ENCODE measurements around the gene ABHD17B. TPM values are rescaled to one million over a fixed set of nuclear protein-coding genes. Genes with fewer than 3 reads are reported as not detected.

The ABHD17B gene
- total RNA-seq, 6 experiments from 2014 or later: 8.4 to 13.1 (median 10.3) TPM

GRCh38 chr9:71895955-71896354, 15.0 kb downstream of the ABHD17B start:
- peaks cover 0 to 20% (median 5%) of the 10 kb centered on the region in 4 donors for H3K4me1 ChIP-seq
- ATAC-seq (no peak), DNase-seq (no peak)
- no peaks in the 10 kb centered on the region for H3K9me3 ChIP-seq
- TF ChIP-seq POLR2A (IDR thresholded peaks at IDR 0.05): no peak
- TF ChIP-seq CTCF (IDR thresholded peaks at IDR 0.05): no peak
- intact Hi-C loops (cut with DNase I): no loop called here
- H3K36me3 ChIP-seq: no peaks in the 10 kb centered on the region
- no peak overlapping the region for H3K27ac ChIP-seq
- no peak overlapping the region for H3K4me3 ChIP-seq
- no peaks in the 10 kb centered on the region for H3K27me3 ChIP-seq

- TF ChIP-seq CTCF (IDR thresholded peaks at IDR 0.05) (no peak), POLR2A (IDR thresholded peaks at IDR 0.05) (no peak)
- ATAC-seq: peak in 2 of 4 donors; percentile 33 to 51
- no peak overlapping the region for H3K27ac ChIP-seq
- DNase-seq: no peak
- H3K27me3 ChIP-seq: no peaks in the 10 kb centered on the region
- H3K4me1 ChIP-seq: peaks cover 0 to 25% (median 5%) of the 10 kb centered on the region in 4 donors
- H3K4me3 ChIP-seq: no peak overlapping the region
- intact Hi-C loops (cut with DNase I): no loop called here
- H3K9me3 ChIP-seq: no peaks in the 10 kb centered on the region
- H3K36me3 ChIP-seq: no peaks in the 10 kb centered on the region
These were observed 15.9 kb downstream of the ABHD17B start for GRCh38 chr9:71895117-71895516.

GRCh38 chr9:71891557-71892189, 19.3 kb downstream of the ABHD17B start:
- intact Hi-C loops (cut with DNase I): no loop called here
- TF ChIP-seq CTCF (IDR thresholded peaks at IDR 0.05) (no peak), POLR2A (IDR thresholded peaks at IDR 0.05) (no peak)
- DNase-seq: no peak
- H3K36me3 ChIP-seq: no peaks in the 10 kb centered on the region
- no peak overlapping the region for H3K27ac ChIP-seq
- ATAC-seq: peak in 3 of 4 donors; percentile 30 to 51 (median 31)
- no peaks in the 10 kb centered on the region for H3K27me3 ChIP-seq
- 43% methylated on average over 4 of the region's 4 CpGs for WGBS (ENCODE audit: insufficient coverage, low coverage, low lambda C conversion rate, missing lambda C conversion rate)
- H3K4me3 ChIP-seq: no peak overlapping the region
- no peaks in the 10 kb centered on the region for H3K9me3 ChIP-seq
- peaks cover 0 to 34% (median 5%) of the 10 kb centered on the region in 4 donors for H3K4me1 ChIP-seq

- ATAC-seq (peak in 3 of 4 donors; percentile 68 to 71 (median 68)), DNase-seq (no peak)
- Histone ChIP-seq H3K27me3 (no peaks in the 10 kb centered on the region), H3K4me1 (peaks cover 0 to 23% (median 2%) of the 10 kb centered on the region in 4 donors), H3K4me3 (no peak overlapping the region), H3K27ac (no peak overlapping the region), H3K9me3 (no peaks in the 10 kb centered on the region), H3K36me3 (no peaks in the 10 kb centered on the region)
- 53% methylated on average over 3 of the region's 3 CpGs for WGBS (ENCODE audit: insufficient coverage, low coverage, low lambda C conversion rate, missing lambda C conversion rate)
- intact Hi-C loops (cut with DNase I): no loop called here
- TF ChIP-seq POLR2A (IDR thresholded peaks at IDR 0.05) (no peak), CTCF (IDR thresholded peaks at IDR 0.05) (no peak)
These were observed 20.8 kb downstream of the ABHD17B start for GRCh38 chr9:71890042-71890679.

Measured in right lobe of liver (tissue), 6 donors.